ENCODE measurements around the gene GRHPR.
"Not testable (repeated sequence)": the region's sequence is repeated elsewhere in the genome, so short reads cannot be mapped to it uniquely, and the experiment has no call there.

The GRHPR gene

GRCh38 chr9:37451628-37452027 lies 29.1 kb downstream of the GRHPR start:
- no peak for DNase-seq

GRCh38 chr9:37452611-37453010 lies 30.1 kb downstream of the GRHPR start:
- no peak for DNase-seq

GRCh38 chr9:37453827-37454226 lies 31.3 kb downstream of the GRHPR start:
- DNase-seq: no peak

GRCh38 chr9:37454238-37454637 lies 31.7 kb downstream of the GRHPR start:
- no peak for DNase-seq

GRCh38 chr9:37455884-37456647 lies 33.6 kb downstream of the GRHPR start:
- DNase-seq: no peak

- DNase-seq: no peak
Observed at GRCh38 chr9:37456817-37457216, 34.3 kb downstream of the GRHPR start.

GRCh38 chr9:37464006-37464405 lies 41.5 kb downstream of the GRHPR start:
- DNase-seq: no peak

- peak in 3 of 4 experiments; percentile 76 to 90 (median 88) for DNase-seq
Observed at GRCh38 chr9:37464426-37465248, 42.1 kb downstream of the GRHPR start.

GRCh38 chr9:37465249-37466036 lies 42.9 kb downstream of the GRHPR start, which contains the start of gene ZBTB5:
Gene ZBTB5, minus strand, starts transcription at chr9:37465450. Its CDS starts 22,899 bp downstream, at chr9:37442551.
- peak; percentile 92 to 97 (median 94) for DNase-seq

GRCh38 chr9:37466037-37466709 lies 43.7 kb downstream of the GRHPR start:
- no peak for DNase-seq

GRCh38 chr9:37467530-37467929 lies 45.0 kb downstream of the GRHPR start:
- DNase-seq: not testable (repeated sequence)

GRCh38 chr9:37468620-37469019 lies 46.1 kb downstream of the GRHPR start:
- no peak for DNase-seq

GRCh38 chr9:37471942-37472684 lies 49.6 kb downstream of the GRHPR start:
- DNase-seq: no peak

- not testable (repeated sequence) for DNase-seq
Observed at GRCh38 chr9:37473982-37474381, 51.5 kb downstream of the GRHPR start.

GRCh38 chr9:37474438-37474837 lies 51.9 kb downstream of the GRHPR start:
- DNase-seq: no peak

GRCh38 chr9:37476930-37477329 lies 54.4 kb downstream of the GRHPR start:
- no peak for DNase-seq

GRCh38 chr9:37477443-37477842 lies 54.9 kb downstream of the GRHPR start:
- not testable (repeated sequence) for DNase-seq

GRCh38 chr9:37477987-37478619 lies 55.6 kb downstream of the GRHPR start:
- not testable (repeated sequence) for DNase-seq

- DNase-seq: no peak
Observed at GRCh38 chr9:37480759-37481158, 58.3 kb downstream of the GRHPR start.

- peak; percentile 90 to 96 (median 93) for DNase-seq
Observed at GRCh38 chr9:37485389-37486255, 63.1 kb downstream of the GRHPR start, which contains the start of gene POLR1E. Gene POLR1E, plus strand, starts transcription at chr9:37485948. Its CDS starts 100 bp downstream, at chr9:37486048.
